GM19238 (cell line): ENCODE measurements around the gene CFAP73.
"Not testable (repeated sequence)": the region's sequence is repeated elsewhere in the genome, so short reads cannot be mapped to it uniquely, and the experiment has no call there.

Source experiments
- DNase-seq: peaks from one replicate; pipeline ENCODE4 v3.0.0; 2011; ENCODE audit warnings: low spot score; ENCODE audit not compliant: insufficient read length

The CFAP73 gene

GRCh38 chr12:113149361-113150150 lies at the start of gene CFAP73:
TSS of gene CFAP73 (plus strand) at chr12:113149724. CDS start at chr12:113149858, 134 bp downstream.
- no peak for DNase-seq

- no peak for DNase-seq
Measured at GRCh38 chr12:113099764-113100163, 49.8 kb upstream of the CFAP73 start.

GRCh38 chr12:113101751-113102150 lies 47.8 kb upstream of the CFAP73 start:
- no peak for DNase-seq

DNA sequence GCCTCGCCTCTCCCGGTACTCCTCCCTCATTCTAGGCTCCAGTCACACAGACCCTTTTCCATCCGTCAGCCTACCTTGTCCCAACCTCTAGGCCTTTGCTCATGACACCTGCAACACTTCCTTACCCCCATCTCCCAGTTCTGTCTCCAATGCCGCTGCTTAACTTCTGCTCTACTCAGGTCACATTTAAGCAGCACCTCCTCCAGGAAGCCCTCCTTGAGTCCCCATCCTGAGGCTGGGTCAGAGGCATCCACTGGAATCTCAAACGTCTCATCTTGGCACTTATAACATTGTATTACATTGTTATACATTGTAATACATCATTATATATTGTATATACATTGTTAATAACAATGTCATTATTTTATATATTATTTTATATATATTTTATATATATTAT lies 46.7 kb upstream of the CFAP73 start:
- DNase-seq, result no peak

DNA sequence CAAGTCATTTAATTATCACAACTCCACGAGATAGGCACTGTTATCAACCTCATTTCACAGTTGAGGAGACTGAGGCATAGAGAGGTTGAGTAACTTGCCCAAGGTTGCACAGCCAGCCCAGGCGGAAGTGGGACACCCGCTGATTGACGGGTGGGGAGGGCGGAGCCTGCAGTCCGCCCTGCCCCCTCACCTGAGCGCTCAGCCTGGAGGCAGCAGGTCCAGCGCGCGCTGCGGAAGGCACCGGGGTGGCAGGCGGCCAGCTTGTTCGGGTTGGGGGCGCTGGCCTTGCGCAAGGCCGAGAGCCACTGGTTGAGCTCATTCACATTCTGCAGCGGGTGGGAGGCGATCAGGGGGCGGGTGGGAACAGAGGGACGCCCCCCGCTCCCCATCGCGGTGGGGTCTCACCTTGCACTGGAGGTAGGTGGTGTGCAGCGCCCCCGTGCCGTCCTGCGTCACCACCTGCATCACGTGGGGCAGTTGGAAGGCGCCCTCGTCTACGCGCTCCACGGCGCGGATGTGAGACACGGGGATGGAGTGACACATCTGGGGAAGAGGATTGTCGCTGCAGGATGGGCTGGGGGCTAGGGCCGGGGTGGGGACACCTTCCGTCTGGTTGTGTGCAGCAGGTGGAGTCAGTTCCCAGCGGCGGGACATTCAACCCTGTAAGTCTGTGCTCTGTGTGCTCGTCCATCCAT lies 45.6 kb upstream of the CFAP73 start:
- DNase-seq, result no peak

DNA sequence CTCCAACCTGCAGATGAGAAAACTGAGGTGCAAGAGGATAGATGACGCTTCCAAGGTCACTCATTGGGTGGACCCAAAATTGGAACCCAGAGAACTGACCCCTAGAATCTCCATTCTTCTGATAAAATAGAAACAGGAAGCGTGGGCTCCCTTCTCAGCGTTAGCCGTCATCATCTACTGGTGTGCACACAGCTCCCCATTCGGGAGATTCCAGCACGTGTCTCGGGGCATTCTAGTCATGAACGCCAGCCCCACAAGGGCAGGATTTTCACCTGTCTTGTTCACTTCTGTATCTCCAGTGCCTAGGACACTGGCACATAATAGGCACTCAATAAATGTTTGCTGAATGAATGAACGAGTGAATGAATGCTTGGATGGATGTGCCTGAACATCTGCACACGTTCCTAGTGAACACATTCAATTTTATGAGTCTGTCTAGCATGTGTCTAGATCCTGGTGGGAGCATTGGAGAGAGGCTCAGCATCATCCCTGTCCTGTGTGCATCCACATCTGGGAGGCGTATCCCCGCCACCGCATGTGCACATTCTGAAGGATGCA lies 44.5 kb upstream of the CFAP73 start:
- DNase-seq, result no peak

- DNase-seq, result no peak
Measured at GRCh38 chr12:113105606-113106271, 43.8 kb upstream of the CFAP73 start.

- DNase-seq, result no peak
Measured at GRCh38 chr12:113106361-113106760, 43.2 kb upstream of the CFAP73 start.

- DNase-seq, result no peak
Measured at GRCh38 chr12:113108308-113108707, 41.2 kb upstream of the CFAP73 start.

DNA sequence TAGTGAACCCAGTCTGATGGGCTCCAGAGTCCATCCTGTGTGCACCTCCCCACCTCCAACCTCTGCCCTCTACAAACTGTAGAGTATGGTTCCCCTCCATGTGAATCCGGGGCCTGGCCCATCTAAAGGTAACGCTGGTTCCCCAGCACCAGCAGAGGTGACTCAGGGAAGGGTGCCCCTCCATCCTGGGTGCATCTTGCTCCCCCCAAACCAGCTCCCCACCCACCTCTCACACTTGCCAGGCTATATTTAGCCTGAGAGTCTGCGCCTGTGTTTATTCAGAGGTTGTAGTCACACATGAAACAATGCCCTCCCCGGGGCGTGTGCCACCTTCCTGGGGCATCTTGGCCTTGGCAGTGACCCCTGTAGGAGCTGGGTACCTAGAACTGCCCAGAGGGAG lies 40.2 kb upstream of the CFAP73 start:
- DNase-seq, result no peak

- DNase-seq, result no peak
Measured at GRCh38 chr12:113109872-113110599, 39.5 kb upstream of the CFAP73 start.

GRCh38 chr12:113111247-113111646 lies 38.3 kb upstream of the CFAP73 start:
- no peak for DNase-seq

GRCh38 chr12:113112043-113112899 lies 37.3 kb upstream of the CFAP73 start:
- no peak for DNase-seq

DNA sequence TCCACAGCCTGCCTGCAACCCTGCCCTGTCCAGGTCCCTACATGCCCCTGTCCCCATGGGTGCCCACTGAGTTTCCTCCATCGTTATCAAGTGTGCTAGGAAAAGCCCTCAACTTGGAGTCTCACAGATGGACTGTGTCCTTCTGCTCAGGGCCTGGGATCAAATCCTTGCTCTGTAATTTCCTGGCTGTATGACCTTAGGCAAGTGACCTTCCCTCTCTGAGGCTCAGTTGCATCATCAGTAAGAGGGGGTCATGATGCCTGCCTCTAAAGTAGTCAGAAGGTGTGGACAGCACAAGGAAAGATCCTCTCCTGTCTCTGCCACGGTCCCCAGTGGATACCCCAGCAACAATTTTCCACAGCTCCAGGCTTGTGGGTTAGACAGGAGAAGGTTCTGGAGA lies 36.1 kb upstream of the CFAP73 start:
- DNase-seq, result no peak

DNA sequence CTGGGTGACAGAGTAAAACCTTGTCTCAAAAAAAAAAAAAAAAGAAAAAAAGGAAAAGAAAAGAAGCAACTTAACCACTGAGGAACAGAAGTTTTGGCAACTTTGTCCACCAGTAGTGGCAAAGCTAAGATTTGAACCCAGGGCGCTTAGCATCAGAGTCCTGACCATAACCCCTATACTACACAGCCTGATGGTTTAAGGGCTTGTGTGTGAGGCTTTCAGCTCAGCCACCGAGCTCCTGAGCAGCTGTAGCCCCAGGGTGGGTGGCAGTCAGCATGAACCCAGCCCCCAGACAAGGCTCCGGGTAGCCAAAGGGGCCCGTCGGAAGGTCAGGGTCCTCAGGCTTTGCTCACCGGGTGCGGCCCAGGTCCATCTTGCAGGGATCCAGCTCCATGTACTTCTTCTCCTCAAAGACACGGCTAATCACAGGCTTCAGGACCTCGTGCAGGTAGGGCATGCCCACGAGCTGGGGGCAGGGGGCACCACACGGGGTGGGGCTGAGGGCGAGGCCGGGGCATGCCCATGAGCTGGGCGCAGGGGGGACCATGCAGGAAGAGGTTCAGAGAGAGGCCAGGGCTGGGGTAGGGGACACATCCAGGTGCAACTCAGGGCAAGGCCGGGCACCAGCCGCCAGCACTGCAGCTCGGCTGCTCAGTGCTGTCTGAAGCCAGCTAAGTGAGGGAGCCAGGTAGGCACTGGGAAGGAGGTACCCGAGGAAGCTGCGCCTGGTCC lies 34.9 kb upstream of the CFAP73 start:
- DNase-seq, result no peak

- no peak for DNase-seq
Measured at GRCh38 chr12:113115455-113116126, 33.9 kb upstream of the CFAP73 start.

DNA sequence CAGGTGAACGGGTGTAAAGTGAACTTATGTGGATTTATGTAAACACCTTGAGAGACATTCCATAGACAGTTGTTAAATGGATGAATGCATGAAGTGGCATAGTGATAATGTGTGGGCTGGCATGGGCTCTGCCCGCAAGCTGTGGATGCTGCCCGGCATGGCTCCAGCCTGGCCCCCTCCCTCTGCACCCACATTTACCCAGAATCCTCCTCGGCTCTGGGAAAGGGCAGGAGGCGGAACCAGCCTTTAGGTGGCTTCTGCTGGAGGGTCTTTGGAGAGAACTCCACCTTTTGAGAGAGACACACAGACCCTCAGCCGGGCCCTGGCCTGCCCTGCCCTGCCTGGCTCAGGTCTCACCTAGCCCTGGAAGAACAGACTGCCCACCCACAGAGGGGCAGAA lies 32.6 kb upstream of the CFAP73 start:
- no peak for DNase-seq

- not testable (repeated sequence) for DNase-seq
Measured at GRCh38 chr12:113117684-113118083, 31.8 kb upstream of the CFAP73 start.

GRCh38 chr12:113118142-113118541 lies 31.4 kb upstream of the CFAP73 start:
- DNase-seq, result no peak
